ENCODE results near the gene PARVA.

DNA sequence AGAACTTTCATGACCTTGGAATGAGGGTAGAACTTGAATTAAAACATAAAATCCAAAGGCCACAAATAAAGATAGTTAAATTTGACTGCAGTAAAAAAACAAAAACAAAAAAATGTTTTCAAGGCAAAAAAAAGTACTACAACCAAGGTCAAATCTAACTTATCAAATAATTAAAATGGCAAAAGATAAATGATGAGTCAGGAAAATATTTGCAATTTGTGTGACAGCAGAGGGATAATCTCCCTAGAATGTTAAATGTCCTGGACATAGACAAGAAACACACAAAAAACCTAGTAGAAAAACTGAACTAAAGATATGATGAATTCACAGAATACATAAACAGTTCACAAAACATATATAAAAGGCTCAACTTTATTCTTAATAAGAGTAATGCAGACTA is 186.6 kb downstream of the PARVA start:
- TF ChIP-seq, protein P1, sequence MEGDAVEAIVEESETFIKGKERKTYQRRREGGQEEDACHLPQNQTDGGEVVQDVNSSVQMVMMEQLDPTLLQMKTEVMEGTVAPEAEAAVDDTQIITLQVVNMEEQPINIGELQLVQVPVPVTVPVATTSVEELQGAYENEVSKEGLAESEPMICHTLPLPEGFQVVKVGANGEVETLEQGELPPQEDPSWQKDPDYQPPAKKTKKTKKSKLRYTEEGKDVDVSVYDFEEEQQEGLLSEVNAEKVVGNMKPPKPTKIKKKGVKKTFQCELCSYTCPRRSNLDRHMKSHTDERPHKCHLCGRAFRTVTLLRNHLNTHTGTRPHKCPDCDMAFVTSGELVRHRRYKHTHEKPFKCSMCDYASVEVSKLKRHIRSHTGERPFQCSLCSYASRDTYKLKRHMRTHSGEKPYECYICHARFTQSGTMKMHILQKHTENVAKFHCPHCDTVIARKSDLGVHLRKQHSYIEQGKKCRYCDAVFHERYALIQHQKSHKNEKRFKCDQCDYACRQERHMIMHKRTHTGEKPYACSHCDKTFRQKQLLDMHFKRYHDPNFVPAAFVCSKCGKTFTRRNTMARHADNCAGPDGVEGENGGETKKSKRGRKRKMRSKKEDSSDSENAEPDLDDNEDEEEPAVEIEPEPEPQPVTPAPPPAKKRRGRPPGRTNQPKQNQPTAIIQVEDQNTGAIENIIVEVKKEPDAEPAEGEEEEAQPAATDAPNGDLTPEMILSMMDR (conservative IDR thresholded peaks at IDR 0.05; ENCODE audit: low read length): no peak
- no peak for TF ChIP-seq EZH2phosphoT487 (IDR thresholded peaks at IDR 0.05; ENCODE audit: borderline replicate concordance, low read depth, low read length)
